GM03348 (cell line): ENCODE results near the gene NPB.

Source experiments
- DNase-seq: peaks from one replicate; pipeline ENCODE4 v3.0.0; 2012; ENCODE audit warnings: low spot score

The NPB gene

DNA sequence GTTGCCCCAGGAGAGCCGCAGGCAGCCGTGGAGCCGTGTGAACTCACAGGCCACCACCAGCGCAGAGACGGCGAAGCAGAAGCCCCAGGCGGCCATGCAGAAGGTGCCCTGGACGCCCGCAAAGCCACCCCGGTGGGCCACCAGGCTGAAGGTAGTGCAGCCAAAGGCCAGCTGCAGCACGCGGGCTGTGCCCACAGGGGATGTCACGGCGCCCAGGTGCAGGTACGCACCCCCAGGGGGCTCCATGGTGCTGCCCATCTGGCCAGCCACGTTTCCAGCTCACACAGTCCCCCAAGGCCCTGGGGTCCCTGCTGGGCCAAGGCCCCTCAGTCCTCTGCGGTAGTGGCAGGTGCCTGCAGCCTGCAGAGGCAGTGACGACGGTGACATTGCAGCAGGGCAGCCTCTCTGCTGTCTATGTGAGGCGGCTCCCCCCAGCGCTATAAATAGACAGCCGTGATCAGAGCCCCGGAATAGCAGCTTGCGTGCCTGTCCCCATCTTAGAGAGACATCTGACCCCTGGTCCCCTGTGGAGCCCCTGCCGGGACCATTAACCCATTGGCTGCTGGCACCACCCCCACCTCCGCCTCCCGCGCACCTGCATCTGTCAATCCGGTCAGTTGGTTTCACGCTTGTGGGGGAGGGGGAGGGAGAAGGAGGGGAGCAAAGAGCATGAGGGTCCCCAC, 39.6 kb downstream of the NPB start:
- no peak for DNase-seq

DNA sequence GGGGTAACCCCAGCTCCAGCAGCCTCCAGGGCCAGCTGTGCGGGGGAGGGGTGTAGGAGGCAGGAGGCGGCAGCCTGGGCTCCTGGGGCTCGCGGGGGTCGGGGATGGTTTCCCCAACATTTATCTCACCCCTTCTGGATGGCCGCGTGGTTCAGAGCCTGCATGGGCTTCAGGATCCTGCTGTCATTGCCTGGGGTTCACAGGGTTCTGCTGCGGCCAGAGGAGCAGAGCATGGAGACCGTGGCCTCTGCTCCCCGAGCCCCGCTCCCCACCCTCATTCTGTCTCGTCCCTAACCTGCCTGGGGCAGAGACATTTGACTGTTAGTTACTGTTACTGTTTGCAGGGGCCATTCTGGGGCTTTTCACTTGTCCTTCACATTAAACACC, 40.1 kb downstream of the NPB start:
- no peak for DNase-seq

DNA sequence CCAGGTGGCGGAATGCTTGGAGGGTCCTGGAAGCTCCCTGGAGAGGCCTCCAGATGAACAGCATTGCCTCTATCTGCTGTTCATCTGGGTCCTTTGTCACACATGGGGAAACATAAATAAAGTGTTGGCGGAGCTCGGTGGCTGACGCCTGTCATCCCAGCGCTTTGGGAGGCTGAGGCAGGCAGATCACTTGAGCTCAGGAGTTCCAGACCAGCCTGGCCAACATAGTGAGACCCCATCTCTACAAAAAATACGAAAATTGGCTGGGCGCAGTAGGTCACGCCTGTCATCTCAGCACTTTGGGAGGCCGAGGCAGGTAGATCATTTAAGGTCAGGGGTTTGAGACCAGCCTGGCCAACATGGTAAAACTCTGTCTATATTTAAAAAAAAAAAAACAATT, 42.8 kb downstream of the NPB start:
- DNase-seq: no peak

DNA sequence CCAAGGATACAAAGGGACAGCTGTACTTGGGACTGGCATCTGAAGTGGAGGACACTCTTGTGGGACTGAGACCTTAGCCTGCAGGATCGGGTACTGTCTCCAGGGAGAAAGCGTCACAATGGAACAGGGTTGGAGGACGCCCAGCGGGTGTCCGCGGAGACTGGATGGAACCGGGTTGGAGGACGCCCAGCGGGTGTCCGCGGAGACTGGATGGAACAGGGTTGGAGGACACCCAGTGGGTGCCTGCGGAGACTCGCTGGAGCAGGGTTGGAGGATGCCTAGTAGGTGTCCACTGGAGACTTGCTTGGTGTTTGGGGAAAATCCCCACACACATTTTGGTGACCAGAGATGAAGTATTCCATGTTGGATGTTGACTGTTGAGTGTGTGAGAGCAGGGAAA, 45.2 kb downstream of the NPB start, which contains the start of gene MYADML2:
MYADML2 (minus strand) TSS at position 45 of the 400 bp plus-strand sequence. CDS start 5,492 bp downstream, outside the sequence.
- no peak for DNase-seq

DNA sequence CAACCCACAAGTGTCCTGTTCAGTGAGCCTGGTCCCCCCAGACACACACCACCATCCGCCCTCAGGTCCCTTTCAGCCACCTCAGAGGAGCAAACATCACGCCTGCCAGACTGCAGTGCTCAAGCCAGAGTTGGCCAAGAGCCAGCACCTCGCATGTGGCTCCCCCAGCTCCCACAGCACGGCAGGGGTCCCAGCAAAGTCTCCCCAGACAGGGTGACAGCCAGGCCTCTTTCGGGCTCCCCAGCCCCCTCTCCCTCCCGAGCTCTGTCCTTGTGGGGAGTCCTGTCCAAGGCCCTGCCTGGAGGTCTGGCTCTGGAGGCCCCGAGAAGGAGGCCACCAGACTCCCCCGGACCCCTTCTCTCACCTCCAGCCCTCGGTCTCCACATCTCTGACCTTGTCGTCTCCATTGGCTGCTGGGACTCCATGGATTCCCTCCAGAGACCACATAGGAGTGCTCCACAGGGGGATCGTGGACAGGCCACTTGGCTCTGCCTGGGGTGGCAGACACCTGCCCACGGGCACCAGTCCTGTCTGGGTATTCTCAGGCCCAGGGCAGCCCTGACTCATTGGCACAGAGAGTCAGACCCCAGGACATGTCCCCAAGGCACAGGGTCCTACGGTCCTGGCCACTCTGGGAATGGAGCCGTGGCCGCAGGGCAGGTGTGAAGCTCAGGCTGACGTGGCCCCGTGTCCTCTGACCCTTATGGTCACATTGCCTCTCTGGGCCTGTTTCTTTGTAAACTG, 46.8 kb downstream of the NPB start:
- DNase-seq: no peak

DNA sequence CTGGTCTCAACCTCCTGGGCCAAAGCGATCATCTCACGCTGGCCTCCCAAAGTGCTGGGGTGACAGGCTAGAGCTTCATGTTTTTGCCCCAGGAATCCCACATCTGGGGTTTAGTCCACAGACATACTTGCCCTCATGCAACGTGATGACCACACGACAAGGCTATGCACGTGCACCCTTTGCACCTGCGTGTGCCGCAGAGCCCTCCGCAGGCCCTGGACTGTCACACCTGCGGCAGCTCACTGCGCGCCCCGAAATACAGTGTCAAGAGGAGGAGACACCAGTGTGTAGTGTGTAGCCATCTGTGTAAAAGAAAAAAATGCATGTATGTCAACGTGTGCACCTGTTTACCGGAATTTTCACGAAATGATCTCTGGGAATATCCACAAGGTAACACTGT, 48.5 kb downstream of the NPB start:
- DNase-seq: no peak

DNA sequence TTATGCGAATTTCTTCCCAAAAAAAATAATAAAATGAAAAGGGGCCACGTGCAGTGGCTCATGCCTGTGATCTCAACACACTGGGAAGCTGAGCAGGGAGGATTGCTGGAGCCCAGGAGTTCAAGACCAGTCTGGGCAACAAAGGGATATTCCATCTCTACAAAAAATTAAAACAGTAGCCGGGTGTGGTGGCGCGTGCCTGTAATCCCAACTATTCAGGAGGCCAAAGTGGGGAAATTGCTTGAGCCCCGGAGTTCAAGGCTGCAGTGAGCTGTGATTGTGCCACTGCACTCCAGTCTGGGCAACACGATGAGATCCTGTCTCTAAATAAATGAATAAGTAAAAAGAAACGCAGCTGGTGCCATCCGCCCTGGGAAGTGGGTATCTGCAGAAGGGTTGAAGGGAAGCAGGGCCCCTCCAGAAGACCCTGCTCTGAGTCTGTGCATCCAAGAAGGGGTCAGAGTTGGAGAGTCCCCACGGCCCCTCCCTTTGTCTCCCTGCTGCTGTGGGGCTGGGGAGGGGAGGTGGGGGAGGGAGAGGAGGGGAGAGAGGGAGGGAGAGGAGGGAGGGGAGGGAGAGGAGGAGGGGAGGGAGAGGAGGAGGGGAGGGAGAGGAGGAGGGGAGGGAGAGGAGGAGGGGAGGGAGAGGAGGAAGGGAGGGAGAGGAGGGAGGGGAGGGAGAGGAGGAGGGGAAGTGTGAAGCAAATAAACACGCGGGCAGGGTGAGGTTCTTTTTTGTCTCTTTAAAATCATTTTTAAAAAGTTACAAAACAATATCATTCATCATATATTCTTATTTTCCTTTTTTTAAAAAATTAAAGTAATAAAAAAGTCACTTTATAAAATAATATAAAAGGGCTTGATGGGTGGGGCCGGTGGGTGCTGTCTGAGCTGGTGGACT, 50.0 kb downstream of the NPB start:
- DNase-seq: no peak
